ENCODE data around the gene KRTAP4-8. TPM values are rescaled to one million over a fixed set of nuclear protein-coding genes. Genes with fewer than 3 reads are reported as not detected.
"Not testable (repeated sequence)": the region's sequence is repeated elsewhere in the genome, so short reads cannot be mapped to it uniquely, and the experiment has no call there.

The KRTAP4-8 gene
- total RNA-seq, 1 experiment from 2014 or later: not detected

DNA sequence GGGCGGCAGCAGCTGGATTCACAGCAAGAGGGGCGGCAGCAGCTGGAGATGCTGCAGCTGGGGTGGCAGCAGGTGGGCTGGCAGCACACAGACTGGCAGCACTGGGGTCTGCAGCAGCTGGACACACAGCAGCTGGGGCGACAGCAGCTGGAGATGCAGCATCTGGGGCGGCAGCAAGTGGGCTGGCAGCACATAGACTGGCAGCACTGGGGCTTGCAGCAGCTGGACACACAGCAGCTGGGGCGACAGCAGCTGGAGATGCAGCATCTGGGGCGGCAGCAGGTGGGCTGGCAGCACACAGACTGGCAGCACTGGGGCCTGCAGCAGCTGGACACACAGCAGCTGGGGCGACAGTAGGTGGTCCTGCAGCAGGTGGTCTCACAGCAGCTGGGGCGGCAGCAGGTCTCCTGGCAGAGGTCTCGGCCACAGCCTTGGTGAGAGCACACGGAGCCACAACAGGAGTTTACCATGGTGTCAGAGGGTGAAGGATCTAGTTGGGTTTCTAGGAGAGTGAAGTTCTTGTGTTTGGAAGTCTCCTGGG is 20.0 kb upstream of the KRTAP4-8 start, which contains the start of gene KRTAP4-11:
Gene KRTAP4-11 (minus strand): TSS at position 528 of the 541 bp plus-strand sequence. CDS start 58 bp downstream, at position 470.
- H4K20me1 ChIP-seq (ENCODE audit: insufficient read depth, low read depth, low read length); H3K4me2 ChIP-seq (ENCODE audit: low read depth, low read length, poor library complexity, severe bottlenecking); H2AFZ ChIP-seq (ENCODE audit: low read length); H3K79me2 ChIP-seq (ENCODE audit: low read length); H3K4me3 ChIP-seq (ENCODE audit: low read length); H3K27ac ChIP-seq (ENCODE audit: low read length); H3K9me3 ChIP-seq (ENCODE audit: low read length); DNase-seq; H3K4me1 ChIP-seq (ENCODE audit: low read length); H3K9me2 ChIP-seq (replicated peaks; ENCODE audit: insufficient read depth, low read length); H3K27me3 ChIP-seq (ENCODE audit: low read length); H3K36me3 ChIP-seq (ENCODE audit: insufficient read depth, low read length); H3K9ac ChIP-seq (ENCODE audit: low read length): not testable (repeated sequence)

DNA sequence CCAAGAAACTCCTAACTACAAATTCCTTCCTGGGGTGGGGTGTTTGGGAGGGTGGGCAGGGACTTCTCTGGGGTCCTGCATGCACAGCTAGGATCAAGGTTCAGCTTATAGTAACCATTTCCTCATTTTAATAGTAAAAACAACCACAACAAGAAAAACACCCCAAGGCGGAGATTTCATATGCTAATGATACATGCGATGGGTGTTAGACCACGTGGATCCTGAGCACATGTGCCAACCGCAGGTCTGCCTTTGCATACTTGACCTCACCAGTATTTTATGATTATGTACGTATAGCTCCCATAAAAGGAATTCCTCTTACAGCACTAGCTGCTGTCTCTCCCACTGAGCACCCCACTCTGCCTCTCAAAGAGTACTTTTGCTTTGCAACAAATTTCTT is 18.4 kb upstream of the KRTAP4-8 start:
- Histone ChIP-seq H3K4me3 (ENCODE audit: low read length) (no peak overlapping the region), H3K79me2 (ENCODE audit: low read length) (no peaks in the 10 kb centered on the region), H3K4me2 (ENCODE audit: low read depth, low read length, poor library complexity, severe bottlenecking) (no peak overlapping the region), H3K9ac (ENCODE audit: low read length) (no peak overlapping the region), H2AFZ (ENCODE audit: low read length) (0 out of 2 replicates have a peak overlapping the region, but pooled peaks have one; percentile 34), H3K36me3 (ENCODE audit: insufficient read depth, low read length) (no peaks in the 10 kb centered on the region), H3K27me3 (ENCODE audit: low read length) (no peaks in the 10 kb centered on the region), H3K9me2 (replicated peaks; ENCODE audit: insufficient read depth, low read length) (no peaks in the 10 kb centered on the region), H4K20me1 (ENCODE audit: insufficient read depth, low read depth, low read length) (no peaks in the 10 kb centered on the region), H3K27ac (ENCODE audit: low read length) (no peak overlapping the region), H3K9me3 (ENCODE audit: low read length) (peaks cover under 1% of the 10 kb centered on the region; the same call in 1 of the 2 replicates), H3K4me1 (ENCODE audit: low read length) (peaks cover 7% of the 10 kb centered on the region)
- no peak for DNase-seq

DNA sequence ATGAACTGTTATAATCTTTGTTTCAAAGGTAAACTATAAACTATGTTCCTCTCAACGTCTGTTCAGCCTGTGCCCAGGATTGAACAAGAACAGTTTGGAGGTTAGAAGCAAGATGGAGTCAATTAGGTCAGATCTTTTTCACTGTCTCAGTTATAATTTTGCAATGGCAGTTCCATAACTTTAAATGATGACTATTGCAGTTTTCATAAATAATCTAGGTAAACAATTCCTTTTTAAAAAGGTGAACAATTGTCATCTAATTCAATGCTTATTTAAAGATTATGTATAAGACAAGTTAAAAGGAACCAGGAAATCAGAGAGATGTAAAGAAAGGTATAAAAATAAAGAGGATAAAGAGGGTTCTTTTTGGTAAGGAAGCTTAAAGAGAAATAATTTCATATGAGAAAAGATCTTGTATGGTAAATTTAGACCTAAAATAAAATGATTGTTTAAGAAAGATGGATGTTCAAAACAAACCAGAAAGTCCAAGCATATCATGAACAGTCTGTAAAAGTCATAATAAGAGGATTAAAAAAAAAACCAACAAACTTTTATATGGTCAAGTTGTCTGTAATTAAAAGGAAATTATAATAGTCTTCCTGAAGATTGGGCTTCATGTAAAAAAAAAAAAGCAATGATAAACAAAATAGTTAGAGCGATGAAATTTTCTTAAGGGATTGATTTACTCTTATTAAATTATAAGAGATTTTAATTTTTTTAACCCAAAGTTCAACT is 13.4 kb upstream of the KRTAP4-8 start:
- Histone ChIP-seq H3K9ac (ENCODE audit: low read length) (no peak overlapping the region), H3K79me2 (ENCODE audit: low read length) (no peaks in the 10 kb centered on the region), H2AFZ (ENCODE audit: low read length) (no peak overlapping the region), H3K27me3 (ENCODE audit: low read length) (no peaks in the 10 kb centered on the region), H3K27ac (ENCODE audit: low read length) (no peak overlapping the region), H4K20me1 (ENCODE audit: insufficient read depth, low read depth, low read length) (no peaks in the 10 kb centered on the region), H3K9me3 (ENCODE audit: low read length) (peaks cover 3% of the 10 kb centered on the region; the same call in 1 of the 2 replicates), H3K36me3 (ENCODE audit: insufficient read depth, low read length) (no peaks in the 10 kb centered on the region), H3K4me3 (ENCODE audit: low read length) (no peak overlapping the region), H3K4me2 (ENCODE audit: low read depth, low read length, poor library complexity, severe bottlenecking) (no peak overlapping the region), H3K4me1 (ENCODE audit: low read length) (no peaks in the 10 kb centered on the region; the same call in 1 of the 2 replicates), H3K9me2 (replicated peaks; ENCODE audit: insufficient read depth, low read length) (no peaks in the 10 kb centered on the region)
- no peak for DNase-seq

DNA sequence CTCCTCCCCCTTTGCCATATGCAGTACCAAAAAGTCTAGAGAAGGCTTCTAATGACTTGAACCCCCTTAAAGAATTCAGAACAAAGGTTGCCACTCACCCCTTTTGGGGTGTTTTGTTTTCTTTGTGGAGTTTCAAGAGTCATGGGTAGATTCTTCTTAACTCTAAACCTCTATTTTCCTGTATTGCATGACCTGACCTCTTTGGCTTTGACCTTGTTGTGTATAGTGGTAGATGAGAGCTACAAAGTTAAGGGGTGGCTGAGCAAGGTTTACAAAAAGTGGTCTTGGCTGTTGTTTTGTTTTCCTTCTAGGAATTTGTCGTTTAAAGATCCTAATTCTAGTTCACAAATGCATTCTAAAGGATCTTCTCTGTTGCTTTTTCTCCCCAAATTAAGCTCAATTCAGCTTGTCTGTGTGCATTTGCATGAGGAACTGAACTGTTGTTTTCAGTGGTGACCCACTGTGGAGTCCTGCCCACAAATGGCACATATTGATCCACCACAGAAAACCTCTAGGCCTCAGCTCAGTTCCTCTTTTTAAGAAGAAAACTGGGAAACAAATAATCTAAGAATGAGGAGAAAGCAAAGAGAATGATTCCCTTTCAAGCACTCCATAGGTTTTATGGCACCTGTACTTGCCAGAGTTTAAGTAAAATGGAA is 10.9 kb upstream of the KRTAP4-8 start:
- not testable (repeated sequence) for H3K9me2 ChIP-seq (replicated peaks; ENCODE audit: insufficient read depth, low read length); H3K4me2 ChIP-seq (ENCODE audit: low read depth, low read length, poor library complexity, severe bottlenecking); DNase-seq; H4K20me1 ChIP-seq (ENCODE audit: insufficient read depth, low read depth, low read length); H3K9me3 ChIP-seq (ENCODE audit: low read length); H3K27me3 ChIP-seq (ENCODE audit: low read length); H3K27ac ChIP-seq (ENCODE audit: low read length); H3K36me3 ChIP-seq (ENCODE audit: insufficient read depth, low read length); H3K79me2 ChIP-seq (ENCODE audit: low read length); H2AFZ ChIP-seq (ENCODE audit: low read length); H3K4me1 ChIP-seq (ENCODE audit: low read length); H3K4me3 ChIP-seq (ENCODE audit: low read length); H3K9ac ChIP-seq (ENCODE audit: low read length)

DNA sequence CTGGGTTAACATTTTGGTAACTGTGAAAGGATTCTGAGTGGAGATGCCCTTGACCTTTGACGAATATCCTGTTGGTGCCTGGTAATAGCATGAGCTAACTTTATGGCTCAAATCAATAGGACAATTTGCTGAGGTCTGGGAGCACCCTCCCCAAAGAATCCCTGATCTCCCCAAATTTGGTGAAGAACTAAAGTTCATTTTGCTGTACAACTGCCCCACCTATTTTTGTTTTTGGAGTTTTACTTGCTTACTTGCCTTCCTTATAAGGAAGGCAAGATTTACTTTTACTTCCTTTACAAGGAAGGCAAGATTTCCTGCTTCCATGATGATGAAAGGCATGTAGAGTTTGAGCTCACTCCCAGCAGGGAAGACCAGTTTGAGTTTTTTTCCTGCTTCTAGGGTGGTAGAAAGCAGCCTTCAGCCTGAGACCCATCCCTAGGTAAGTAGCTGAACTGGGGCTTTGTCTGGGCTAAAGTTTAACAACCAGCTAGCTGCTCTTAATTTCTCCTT is 10.1 kb upstream of the KRTAP4-8 start:
- Histone ChIP-seq H4K20me1 (ENCODE audit: insufficient read depth, low read depth, low read length) (no peaks in the 10 kb centered on the region), H3K79me2 (ENCODE audit: low read length) (no peaks in the 10 kb centered on the region), H2AFZ (ENCODE audit: low read length) (no peak overlapping the region), H3K4me2 (ENCODE audit: low read depth, low read length, poor library complexity, severe bottlenecking) (no peak overlapping the region), H3K9me3 (ENCODE audit: low read length) (peaks cover 3% of the 10 kb centered on the region; the same call in 1 of the 2 replicates), H3K27me3 (ENCODE audit: low read length) (no peaks in the 10 kb centered on the region), H3K4me1 (ENCODE audit: low read length) (no peaks in the 10 kb centered on the region), H3K9ac (ENCODE audit: low read length) (no peak overlapping the region), H3K36me3 (ENCODE audit: insufficient read depth, low read length) (no peaks in the 10 kb centered on the region), H3K27ac (ENCODE audit: low read length) (no peak overlapping the region), H3K4me3 (ENCODE audit: low read length) (no peak overlapping the region), H3K9me2 (replicated peaks; ENCODE audit: insufficient read depth, low read length) (no peaks in the 10 kb centered on the region)
- DNase-seq: no peak

DNA sequence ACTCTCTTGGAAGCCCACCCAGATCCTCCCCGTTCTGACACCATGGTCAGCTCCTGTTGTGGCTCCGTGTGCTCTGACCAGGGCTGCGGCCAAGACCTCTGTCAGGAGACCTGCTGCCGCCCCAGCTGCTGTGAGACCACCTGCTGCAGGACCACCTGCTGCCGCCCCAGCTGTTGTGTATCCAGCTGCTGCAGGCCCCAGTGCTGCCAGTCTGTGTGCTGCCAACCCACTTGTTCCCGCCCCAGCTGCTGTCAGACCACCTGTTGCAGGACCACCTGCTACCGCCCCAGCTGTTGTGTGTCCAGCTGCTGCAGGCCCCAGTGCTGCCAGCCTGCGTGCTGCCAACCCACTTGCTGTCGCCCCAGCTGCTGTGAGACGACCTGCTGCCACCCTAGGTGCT is 7.4 kb upstream of the KRTAP4-8 start, which contains the start of gene KRTAP4-9:
Gene KRTAP4-9 (plus strand): TSS at position 43 of the 400 bp plus-strand sequence. CDS start 0 bp downstream, at position 43.
- H3K79me2 ChIP-seq (ENCODE audit: low read length); H3K4me3 ChIP-seq (ENCODE audit: low read length); H3K9ac ChIP-seq (ENCODE audit: low read length); H3K27me3 ChIP-seq (ENCODE audit: low read length); H3K9me2 ChIP-seq (replicated peaks; ENCODE audit: insufficient read depth, low read length); H4K20me1 ChIP-seq (ENCODE audit: insufficient read depth, low read depth, low read length); H2AFZ ChIP-seq (ENCODE audit: low read length); DNase-seq; H3K9me3 ChIP-seq (ENCODE audit: low read length); H3K4me1 ChIP-seq (ENCODE audit: low read length); H3K36me3 ChIP-seq (ENCODE audit: insufficient read depth, low read length); H3K4me2 ChIP-seq (ENCODE audit: low read depth, low read length, poor library complexity, severe bottlenecking); H3K27ac ChIP-seq (ENCODE audit: low read length): not testable (repeated sequence)

DNA sequence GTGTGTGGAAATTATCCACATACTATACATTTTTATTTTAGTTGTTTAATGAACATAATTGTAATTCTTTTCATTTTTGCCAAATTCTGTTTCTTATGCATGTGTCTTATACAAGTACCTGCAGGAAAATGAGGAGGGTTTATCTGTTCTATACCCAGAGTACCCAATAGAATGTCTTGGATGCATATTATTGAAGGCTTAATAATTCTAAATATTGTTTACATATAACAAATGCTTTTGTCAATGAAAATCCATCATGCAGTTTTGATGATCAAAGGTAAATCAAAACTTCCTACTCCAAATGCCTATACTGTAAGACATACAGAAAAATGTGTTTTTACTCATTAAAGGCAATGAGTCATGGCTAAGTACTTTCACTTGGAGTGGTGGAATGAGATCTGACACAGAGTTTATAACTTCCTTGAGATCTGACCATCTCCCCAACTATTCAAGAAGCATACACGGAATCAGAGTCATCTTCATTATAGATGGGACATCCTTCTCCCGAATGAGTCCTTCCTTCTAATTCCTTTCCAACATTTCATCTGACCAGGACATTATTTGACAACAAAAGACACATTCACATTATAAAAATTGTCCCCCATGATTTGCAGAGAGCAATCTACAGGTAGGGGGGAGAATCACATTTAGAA is 6.6 kb upstream of the KRTAP4-8 start:
- H3K4me1 ChIP-seq (ENCODE audit: low read length); H4K20me1 ChIP-seq (ENCODE audit: insufficient read depth, low read depth, low read length); H3K9ac ChIP-seq (ENCODE audit: low read length); H3K9me2 ChIP-seq (replicated peaks; ENCODE audit: insufficient read depth, low read length); DNase-seq; H3K27ac ChIP-seq (ENCODE audit: low read length); H3K79me2 ChIP-seq (ENCODE audit: low read length); H3K4me3 ChIP-seq (ENCODE audit: low read length); H3K9me3 ChIP-seq (ENCODE audit: low read length); H2AFZ ChIP-seq (ENCODE audit: low read length); H3K27me3 ChIP-seq (ENCODE audit: low read length); H3K4me2 ChIP-seq (ENCODE audit: low read depth, low read length, poor library complexity, severe bottlenecking); H3K36me3 ChIP-seq (ENCODE audit: insufficient read depth, low read length): not testable (repeated sequence)

DNA sequence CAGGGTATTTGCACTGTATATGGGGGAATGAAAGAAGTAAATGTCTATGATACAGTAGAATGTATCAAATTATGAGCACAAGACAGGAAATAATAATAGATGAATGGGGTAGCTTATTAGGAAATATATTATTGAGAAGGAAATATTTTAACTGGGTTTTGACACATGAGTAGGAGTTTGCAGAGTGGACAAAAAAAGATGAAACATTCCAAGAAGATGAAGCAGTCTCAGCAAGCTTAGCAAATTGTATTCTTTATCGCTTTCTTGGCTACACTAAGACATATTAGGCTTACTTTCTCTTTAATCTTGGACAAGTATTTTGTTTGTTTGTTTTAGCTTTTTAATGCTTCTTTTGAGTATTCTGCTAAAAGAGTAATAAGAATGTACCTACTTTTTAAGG is 6.0 kb upstream of the KRTAP4-8 start:
- Histone ChIP-seq H3K4me1 (ENCODE audit: low read length) (no peaks in the 10 kb centered on the region), H3K27ac (ENCODE audit: low read length) (no peak overlapping the region), H3K9ac (ENCODE audit: low read length) (no peak overlapping the region), H3K4me2 (ENCODE audit: low read depth, low read length, poor library complexity, severe bottlenecking) (no peak overlapping the region), H3K27me3 (ENCODE audit: low read length) (no peaks in the 10 kb centered on the region), H4K20me1 (ENCODE audit: insufficient read depth, low read depth, low read length) (no peaks in the 10 kb centered on the region), H3K79me2 (ENCODE audit: low read length) (no peaks in the 10 kb centered on the region), H3K9me3 (ENCODE audit: low read length) (no peaks in the 10 kb centered on the region), H3K9me2 (replicated peaks; ENCODE audit: insufficient read depth, low read length) (no peaks in the 10 kb centered on the region), H3K36me3 (ENCODE audit: insufficient read depth, low read length) (no peaks in the 10 kb centered on the region), H3K4me3 (ENCODE audit: low read length) (no peak overlapping the region), H2AFZ (ENCODE audit: low read length) (no peak overlapping the region)
- DNase-seq: no peak

All from Karpas-422 (cell line).